ENCODE results near the gene MARK2.

MARK2 gene

DNA sequence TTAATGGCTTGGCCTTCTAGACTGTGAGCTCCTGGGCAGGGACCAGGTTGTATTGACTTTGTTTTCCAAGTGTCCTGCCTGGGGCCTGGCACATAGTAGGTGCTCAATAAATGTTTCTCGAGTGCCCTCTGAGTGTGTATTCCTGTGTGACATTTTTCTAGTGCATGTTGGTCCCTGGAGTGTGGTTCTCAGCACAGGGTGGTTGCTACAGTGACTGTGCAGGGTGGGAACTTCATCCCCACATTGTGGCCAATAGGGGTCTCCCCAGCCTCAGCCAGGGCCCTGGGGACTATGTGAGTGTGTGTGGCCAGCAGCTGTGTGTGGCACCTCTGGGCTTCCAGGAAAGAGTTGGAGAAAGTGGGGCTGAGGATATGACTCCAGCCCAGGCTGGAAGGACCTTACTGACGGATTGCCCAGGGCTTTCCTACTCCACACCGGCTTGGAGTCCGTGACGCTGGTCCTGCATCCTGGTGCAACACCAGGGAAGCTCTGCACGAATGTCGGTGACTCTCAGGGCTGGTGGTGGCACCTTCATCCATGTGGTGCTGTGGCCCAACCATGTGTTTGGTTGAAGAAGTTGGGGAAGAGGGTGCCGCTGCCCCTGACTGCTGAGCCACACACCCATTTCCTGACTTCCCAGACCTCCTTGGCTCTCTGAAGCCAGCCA lies 9.0 kb upstream of the MARK2 start:
- DNase-seq (ENCODE audit: low read depth, low spot score), result no peak

DNA sequence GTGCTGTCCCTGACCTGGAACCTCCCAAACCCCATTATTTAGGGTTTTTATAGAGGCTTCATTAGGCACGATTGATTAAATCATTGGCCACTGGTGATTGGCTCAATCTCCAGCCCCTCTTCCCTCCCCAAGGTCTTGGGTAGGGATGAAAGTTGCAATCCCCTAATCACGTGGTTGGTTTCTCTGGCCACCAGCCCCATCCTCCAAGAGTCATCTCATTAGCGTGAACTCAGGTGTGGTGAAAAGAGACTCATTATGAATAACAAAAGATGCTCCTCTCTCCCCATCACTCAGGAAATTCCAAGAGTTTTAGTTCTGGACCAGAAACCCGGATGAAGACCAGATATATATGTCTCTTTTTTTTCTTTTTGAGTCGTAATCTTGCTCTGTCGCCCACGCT lies 7.6 kb upstream of the MARK2 start:
- no peak for DNase-seq (ENCODE audit: low read depth, low spot score)

DNA sequence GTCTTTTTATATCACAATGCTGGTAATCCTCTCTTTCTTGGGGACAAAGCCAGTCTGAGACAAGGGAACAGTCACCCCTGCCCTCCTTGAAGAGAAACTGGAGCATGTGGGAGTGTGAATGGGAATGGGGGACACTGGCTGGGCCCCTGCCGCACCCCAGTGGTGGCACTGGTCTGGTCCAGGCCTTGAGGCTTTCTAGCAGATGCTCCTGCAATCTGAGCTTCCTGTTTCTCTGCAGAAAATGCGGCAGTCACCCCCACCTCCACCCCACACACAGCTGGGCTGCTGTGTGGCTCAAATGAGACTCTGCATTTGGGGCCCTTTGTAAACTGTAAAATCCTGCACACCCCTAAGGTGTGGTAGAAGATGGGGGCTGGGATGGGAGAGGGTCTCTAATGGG lies 6.6 kb upstream of the MARK2 start:
- no peak for DNase-seq (ENCODE audit: low read depth, low spot score)

GRCh38 chr11:63833048-63833447 lies 5.9 kb upstream of the MARK2 start:
- no peak for DNase-seq (ENCODE audit: low read depth, low spot score)

DNA sequence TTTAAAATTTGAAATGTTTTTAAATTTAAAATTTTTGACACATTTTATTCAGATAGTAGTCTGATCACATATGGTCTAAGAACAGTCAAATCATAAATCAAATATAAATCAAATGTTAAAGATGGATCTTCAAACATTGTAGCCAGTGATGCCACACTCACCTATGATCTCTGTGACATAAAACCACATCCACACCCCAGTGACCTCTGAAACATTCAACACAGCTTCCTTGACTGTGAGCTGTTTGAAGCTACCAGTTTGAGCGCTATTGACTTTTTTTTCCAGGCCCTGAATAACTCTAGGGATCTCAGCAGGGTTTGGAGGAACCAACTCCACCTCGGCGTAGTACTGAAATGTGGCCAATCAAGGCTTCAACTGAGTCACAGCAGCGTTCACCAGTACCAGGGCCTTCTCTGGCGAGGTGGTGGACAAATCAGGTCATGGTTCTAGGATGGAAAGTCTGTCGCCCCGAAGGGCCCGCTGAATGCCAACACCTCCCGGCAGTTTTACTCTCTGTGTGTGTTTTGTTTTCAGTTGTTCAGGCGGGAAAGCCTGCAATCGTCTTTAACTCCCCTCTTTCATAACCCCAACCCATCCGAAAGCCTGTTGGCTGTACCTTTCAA lies 4.3 kb upstream of the MARK2 start:
- no peak for DNase-seq (ENCODE audit: low read depth, low spot score)

- no peak for DNase-seq (ENCODE audit: low read depth, low spot score)
Measured at GRCh38 chr11:63835158-63835545, 3.8 kb upstream of the MARK2 start.

- peak; percentile 51 for DNase-seq (ENCODE audit: low read depth, low spot score)
Measured at GRCh38 chr11:63837027-63837688, 1.8 kb upstream of the MARK2 start.

GRCh38 chr11:63837739-63838138 lies 1.2 kb upstream of the MARK2 start:
- no peak for DNase-seq (ENCODE audit: low read depth, low spot score)

DNA sequence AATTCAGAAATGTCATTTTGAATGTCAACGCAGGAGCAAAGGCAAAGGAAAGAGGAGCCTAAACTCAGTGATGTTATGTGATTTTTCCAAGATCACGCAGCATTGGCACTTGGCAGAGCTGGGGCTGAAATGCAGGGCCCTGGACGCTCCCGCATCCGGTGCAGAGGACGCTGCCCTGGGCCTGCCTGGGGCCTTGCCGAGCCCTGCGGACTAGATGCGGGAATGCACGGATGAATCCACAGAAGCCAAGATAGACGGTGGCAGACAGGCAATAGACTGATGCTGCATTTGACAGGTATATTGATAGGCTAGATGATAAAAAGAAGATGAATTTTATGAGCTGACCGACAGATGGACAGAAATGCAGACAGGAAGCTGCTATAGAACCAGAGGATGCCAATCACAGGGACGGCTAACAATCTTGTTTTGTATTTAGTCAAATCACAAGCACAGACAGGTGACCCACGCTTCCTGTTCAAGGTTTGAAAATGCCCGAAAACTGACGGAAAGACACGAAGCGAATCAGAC lies 696 bp upstream of the MARK2 start:
- DNase-seq (ENCODE audit: low read depth, low spot score), result no peak

DNA sequence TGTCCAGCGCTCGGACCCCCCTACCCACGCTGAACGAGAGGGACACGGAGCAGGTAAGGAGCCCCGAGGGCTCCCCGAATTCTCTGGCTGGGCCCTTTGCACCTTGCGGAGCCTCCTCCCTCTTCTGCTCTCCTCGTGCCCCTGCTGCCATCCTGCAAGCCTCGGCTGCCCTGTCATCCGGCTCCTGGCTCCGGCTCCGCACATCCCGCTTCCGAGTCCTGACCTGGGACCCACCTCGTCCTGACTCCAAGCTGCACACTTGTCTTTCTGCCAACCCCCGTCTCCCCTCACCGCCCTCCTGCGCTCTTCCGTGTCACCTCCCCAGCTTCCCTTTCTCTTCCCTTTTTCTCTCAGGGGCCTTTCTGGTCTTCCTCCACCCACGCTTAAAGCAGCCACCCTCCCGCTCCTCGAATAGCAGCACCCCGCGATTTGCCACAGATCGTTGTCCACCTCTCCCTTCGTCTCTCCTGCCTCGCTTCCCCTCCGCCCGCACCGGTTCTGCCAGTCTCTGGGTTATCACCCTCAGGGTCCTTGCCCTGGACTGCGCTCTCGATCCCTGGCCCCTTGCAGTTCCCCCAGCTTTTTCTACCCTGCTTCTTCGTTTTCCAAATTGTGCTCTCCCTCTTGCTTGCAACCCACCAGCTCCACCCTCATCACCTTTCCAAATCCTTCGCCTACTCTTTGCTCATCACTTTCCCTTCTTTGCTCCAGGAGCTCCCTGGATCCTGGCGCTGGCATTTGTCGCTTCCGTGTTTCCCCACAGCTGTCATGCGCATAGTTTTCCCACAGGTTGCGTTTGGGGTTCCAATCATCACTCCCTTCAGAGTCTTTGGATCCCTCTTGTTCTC lies 822 bp downstream of the MARK2 start:
- DNase-seq (ENCODE audit: low read depth, low spot score), result no peak

GRCh38 chr11:63840356-63841060 lies 1.6 kb downstream of the MARK2 start:
- DNase-seq (ENCODE audit: low read depth, low spot score), result no peak

DNA sequence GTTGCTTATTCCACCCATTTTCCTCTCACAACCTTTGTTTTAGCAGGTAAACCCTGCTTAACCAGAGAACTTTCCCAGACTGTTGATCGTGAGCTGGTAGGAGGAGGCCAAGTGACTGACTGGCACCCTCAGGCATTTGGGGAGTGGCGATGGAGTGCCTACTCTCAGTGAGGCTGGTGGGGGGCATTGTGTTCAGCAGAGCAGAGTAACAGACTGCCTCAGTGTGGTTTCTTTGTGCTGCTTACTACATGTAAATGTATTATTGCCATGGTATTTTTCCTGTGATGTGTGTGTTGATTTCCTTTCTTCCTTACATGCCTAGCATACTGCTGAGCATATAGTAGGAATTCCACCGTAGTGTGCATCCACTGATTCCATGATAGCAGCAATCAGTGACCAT lies 2.6 kb downstream of the MARK2 start:
- no peak for DNase-seq (ENCODE audit: low read depth, low spot score)

DNA sequence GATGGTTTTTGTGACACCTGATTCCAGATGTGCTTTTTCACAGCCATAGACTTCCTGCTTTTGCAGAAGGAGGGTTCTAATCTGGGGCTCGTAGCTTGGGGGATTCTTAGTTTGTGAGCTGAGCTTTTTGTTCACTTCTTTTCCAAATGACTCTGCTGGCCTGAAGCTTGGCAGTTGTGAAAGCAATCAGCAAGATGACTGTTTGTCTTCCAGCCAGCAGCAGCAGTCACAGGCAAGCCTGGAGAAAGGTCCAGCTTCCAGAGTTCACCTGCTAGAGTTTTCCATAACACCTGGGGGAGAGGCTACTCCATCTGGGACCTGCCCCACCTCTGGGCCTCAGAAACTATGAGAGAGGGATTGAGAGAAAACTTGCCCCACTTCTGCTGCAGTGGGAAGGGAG lies 4.1 kb downstream of the MARK2 start:
- no peak for DNase-seq (ENCODE audit: low read depth, low spot score)

DNA sequence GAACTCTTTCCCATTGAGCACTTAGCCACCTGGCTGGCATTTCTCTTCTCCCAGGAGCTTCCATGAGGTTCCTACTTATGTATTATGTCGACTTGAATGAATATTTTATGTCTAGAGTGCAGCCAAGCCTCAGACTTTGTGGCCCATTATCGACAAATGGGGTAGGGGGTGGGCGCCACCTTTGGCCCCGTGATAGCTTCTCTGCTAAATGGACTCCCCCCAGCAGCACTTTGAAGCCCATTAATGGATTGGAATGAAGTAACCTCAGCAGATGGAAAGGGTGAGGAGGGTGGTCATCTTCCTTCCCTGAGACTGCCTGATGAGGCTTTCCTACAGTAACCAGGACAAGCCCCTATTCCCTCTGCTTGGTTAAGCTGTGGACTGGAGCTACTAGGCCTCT lies 5.9 kb downstream of the MARK2 start:
- DNase-seq (ENCODE audit: low read depth, low spot score), result no peak

- no peak for DNase-seq (ENCODE audit: low read depth, low spot score)
Measured at GRCh38 chr11:63845303-63845702, 6.4 kb downstream of the MARK2 start.

GRCh38 chr11:63845911-63846310 lies 7.0 kb downstream of the MARK2 start:
- DNase-seq (ENCODE audit: low read depth, low spot score), result no peak

DNA sequence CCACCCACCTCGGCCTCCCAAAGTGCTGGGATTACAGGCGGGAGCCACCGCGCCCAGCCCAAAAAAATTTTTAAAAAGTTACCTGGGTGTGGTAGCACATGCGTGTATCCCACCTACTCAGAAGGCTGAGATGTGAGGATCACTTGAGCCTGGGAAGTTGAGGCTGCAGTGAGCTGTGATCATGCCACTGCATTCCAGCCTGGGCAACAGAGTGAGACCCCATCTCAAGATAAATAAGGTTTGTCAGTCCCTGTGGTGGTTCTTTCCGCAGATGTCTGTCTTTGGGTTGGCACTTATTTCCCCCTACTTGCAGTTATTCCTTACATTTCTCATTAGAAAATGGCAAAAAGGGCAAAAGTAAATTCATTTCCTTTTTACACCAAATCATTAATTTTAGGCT lies 8.0 kb downstream of the MARK2 start:
- no peak for DNase-seq (ENCODE audit: low read depth, low spot score)

DNA sequence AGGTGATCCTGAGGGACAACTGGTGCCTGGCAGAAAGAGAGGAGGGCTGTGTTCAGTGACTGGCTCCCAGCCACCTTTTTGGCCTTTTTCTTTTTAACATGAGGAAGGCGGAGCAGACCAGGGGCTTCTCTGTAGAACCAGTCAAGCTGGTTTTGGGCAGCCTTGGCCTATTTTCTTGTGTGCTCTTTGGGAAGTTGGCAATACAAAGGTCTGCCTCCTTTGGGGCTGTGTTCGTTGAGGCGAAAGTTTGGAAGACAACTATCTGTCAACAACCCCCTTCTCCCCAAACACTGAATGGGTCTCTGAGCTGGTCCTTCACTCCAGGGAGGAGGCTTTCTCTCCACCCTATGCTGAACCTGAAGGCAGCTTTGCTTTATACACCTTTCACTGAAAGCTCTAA lies 8.5 kb downstream of the MARK2 start:
- no peak for DNase-seq (ENCODE audit: low read depth, low spot score)

- DNase-seq (ENCODE audit: low read depth, low spot score), result no peak
Measured at GRCh38 chr11:63849691-63850090, 10.8 kb downstream of the MARK2 start.

- DNase-seq (ENCODE audit: low read depth, low spot score), result no peak
Measured at GRCh38 chr11:63850920-63851319, 12.0 kb downstream of the MARK2 start.

DNA sequence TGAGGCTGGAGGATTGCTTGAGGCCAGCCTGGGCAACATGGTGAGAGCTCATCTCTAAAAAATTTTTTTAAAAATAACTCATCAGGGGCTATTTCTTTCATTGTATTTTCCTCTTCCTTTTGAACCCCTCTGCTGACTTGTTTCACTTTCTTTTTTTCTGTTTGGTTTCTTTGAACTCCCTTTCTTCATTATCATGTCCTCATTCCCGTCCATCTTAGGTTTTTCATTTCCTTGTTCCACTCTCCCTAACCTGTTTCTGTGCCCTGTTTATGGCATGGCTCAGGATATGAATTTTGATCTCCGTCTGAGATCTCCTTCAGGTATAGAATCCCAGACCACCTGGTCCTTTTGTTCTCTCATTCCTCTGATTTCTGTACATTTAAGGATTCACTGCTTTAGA lies 12.5 kb downstream of the MARK2 start:
- DNase-seq (ENCODE audit: low read depth, low spot score), result no peak

All from smooth muscle cell of the brain vasculature (primary cell).